GM19351 (cell line): ENCODE measurements around the gene AMBP.

Experiments
- ATAC-seq: cut with Tn5 transposase; IDR thresholded peaks from one replicate; pipeline ENCODE4 v1.9.1; 2021; ENCODE audit warnings: mild to moderate bottlenecking, moderate library complexity; ENCODE audit not compliant: unreplicated experiment

The AMBP gene

DNA sequence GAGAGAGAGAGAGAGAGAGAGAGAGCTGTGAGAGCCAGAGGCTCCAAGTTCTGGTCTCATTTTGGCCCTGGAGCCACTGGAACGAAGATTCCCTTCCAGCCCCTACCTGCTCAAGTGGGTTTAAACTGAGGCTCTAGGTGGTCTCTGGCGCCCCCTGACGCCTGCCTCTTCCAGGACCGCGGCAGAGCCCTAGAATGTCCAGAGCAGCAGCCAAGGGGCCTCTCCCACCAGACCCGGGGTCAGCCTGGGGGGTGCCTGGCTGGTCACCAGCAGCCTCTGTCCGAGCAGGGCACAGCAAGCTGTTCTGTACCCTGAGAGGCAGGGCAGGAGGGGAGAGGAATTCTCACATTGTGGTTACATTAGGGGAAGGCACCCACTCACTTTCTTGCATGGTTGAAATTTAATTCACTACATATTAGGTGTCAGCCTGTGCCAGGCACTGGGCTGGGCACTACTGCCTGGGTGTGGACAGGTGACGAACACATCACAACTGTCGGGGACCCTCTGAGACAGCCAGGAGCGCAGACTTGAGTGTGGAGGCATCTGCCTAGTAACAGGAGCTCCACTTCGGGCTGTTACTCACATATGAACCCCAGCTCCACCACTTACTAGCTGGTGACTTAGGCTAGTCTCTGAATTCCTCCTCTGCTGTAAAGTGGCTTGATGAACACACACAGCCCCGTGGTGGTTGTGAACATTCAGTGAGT lies 44.5 kb downstream of the AMBP start:
- ATAC-seq = no peak

DNA sequence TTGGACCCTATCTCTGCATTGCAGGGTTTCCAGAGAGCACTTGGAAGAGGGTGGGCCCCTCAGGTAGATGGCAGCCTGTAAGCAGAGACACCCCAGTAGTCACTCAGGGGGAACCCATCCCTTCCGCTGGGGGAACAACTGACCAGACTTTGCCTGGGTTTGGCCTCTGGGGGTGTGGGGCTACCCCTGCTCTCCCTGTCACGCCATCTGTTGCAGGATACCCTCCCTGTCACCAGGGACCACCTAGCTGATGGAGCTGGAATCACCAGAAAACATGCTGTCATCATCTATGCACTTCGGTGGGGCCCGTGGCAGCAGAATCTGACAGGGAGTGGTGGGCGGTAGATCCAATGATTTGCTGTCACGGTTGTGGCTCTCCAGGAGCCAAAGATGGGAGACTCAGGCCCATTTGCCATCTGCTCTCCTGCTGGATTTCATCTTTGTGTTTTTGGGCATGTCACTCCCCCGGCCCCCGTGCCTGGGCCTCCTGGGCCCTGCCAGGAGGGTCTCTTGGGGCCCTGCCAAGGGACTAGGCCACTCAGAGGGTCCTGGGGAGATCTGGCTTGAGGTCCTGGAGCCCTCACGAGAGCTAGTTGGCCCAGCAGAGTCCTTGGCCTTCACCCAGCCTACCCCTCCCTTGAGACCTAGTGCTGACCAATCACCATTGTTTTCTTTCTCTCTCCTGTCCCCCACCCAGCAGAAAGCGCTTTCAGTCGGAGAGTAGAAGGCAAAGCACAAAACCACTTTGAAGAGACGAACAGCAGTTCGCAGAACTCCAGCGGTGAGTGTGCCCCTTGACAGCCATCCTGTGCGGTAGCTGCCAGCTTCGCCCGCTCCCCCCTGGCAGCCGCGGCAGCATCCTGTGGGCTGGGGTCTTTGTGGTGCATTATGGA lies 45.9 kb downstream of the AMBP start:
- ATAC-seq = no peak

GRCh38 chr9:114031037-114031630 lies 47.0 kb downstream of the AMBP start:
- no peak for ATAC-seq

DNA sequence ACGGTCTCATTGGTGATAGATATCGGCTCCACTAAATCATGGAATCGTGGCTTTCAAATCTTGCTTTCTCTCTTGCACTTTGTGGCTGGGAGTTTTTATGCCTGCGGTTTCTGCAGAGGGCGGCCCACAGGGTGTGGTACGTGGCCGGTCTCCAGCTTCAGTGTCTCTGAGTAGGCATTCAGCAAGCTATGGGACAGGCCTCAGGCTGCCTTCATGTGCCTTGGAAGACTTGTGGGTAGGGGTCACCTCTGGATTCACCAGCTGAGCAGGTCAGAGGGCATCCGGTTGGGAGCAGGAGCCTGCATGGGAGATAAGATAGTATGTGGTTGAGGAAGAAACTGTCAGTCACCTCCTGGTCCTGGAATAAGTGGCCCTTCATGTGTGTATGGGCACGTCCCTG lies 47.7 kb downstream of the AMBP start:
- no peak for ATAC-seq

DNA sequence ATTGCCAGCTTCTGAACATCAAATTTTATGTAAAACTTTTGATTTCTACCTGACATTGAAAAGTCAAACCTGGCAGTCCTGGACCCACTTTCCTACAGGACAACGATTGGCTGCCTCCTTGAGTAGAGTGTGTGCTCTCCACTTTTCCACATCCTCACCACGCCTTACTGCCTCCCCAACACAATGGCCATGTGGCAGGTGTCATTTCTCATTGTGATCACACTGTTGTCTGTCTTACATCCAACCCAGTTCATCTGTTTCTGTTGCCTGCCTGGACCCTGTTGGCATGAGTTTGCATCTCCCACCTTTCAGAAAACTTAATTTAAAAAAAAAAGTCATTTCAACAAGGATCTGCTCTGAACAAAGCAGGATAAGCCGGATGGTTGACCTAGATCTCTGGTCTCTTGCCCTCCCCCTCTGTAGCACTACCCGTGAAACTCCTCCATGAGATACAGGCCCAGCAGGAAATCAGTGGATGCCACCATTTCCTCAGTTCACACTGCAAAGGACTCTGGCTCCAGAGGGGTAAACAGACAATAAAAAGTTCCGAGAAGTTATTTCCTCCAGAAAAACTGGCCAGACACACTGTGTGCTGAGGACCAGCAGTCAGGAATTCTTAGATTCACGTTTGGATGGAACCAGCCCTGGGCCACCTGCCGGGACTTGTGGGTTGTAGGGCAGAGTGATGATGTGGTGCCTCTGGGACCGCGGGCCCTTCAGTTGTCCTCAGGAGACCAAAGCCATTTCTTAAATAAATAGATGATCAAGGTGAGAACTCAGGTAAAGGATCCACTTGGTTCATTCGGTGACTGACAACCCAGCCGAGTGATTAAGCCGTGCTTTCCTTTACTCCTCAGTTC lies 48.6 kb downstream of the AMBP start:
- no peak for ATAC-seq

DNA sequence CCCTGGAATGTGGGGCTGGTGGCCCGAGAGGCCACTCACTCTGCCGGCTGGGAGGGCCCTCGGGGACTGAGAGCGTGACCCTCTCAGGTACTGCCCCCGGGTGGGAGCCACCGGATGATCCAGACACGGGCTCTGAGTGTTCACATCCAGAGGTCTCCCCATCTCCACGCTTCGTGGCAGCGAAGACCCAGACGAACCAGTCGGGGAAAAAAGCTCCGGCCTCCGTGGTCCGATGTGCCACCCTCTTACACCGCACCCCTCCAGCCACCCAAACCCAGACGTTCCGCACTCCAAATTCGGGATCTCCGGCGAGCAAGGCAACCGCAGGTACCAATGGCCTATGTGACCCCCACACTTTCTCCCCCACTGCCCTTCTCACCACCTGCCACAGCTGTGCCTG lies 49.5 kb downstream of the AMBP start:
- ATAC-seq = no peak

- no peak for ATAC-seq
These were observed 50.1 kb downstream of the AMBP start for GRCh38 chr9:114027863-114028465.

DNA sequence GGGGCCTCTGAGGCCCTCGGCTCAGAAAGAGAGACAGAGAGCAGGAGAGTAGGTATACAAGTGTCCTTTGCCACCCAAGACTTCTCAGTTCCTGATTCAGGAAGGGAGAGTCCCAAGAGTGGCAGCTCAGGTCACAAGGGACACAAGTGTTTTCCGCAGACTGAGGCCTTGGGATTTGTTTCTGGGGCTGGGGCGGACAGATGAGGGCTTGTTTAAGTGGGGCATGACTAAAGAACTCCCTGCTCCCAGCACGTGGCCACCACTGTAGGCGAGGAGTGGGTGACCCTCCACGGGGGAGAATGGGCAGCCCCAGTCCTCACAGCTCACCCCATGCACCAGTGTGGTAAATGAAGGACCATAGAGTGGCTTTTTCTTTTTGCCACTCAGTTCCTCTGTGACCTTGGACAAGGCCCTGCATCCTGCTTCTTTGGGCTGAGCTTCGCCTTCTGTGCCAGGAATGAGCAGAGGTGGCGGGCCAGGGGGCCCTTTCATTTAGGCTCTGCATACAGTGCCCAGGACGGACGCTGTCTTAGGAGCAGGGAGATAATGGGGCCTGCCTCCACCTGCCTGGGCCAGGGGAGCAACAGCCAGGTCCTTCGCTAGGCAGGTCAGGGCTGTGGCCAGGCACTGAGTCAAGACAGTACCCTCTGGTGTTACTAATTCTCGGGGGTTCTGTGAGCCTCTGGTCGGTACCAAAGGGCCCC lies 50.8 kb downstream of the AMBP start:
- no peak for ATAC-seq

DNA sequence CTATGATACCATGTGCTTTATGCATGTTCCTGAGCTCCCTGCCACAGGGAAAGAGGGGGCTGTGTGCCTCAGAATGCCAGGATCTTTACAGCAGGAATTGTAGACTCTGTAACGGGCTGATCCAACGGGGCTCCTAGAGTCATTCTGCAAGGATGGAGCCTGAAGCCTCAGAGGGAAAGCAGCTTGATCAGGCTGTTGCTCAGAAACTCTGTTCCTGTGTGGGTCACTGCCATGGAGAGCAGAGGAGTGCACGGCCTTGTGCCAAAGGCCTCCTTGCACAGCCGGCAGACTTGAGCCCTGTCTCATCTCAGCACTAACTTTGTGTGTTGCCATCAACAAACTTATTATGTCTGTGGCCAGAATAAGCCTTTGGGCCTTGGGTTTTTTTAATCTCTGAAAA lies 51.8 kb downstream of the AMBP start:
- ATAC-seq = no peak

DNA sequence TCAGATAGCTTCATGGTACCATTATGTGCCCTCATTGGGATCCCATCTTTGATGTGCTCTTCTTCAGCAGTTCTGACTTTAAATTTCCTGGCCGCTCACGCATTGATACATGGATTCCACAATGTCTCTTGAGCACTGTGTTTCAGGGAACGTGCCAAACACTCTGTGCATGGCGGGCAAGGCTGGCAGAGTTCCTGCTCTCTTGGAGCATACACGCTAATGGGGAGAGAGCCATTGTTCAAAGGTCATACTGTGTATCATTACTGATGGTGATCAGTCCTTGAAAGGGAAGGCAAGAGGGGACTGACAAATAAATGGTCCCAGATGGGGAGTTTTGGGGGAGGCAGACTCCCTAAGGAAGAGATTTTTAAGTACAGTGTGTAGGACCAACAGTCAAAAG lies 52.3 kb downstream of the AMBP start:
- no peak for ATAC-seq

GRCh38 chr9:114025196-114025753 lies 52.8 kb downstream of the AMBP start:
- ATAC-seq = no peak

GRCh38 chr9:114023961-114024360 lies 54.1 kb downstream of the AMBP start:
- no peak for ATAC-seq

DNA sequence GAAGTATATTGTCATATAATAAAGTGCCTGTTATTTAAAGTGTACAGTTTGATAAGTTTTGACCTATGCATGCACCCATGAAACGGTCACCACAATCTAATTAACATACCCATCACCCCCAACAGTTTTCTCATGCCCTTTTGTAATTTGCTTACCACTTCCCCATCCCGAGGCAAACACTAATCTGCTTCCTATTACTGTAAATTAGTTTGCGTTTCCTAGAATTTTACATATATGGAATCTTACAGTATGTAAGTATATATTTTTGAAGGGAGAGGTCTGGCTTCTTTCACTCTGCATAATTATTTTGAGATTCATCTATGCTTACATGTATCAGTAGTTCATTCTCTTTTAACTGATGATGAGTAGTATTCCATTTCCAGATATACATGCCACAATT lies 56.5 kb downstream of the AMBP start:
- no peak for ATAC-seq

DNA sequence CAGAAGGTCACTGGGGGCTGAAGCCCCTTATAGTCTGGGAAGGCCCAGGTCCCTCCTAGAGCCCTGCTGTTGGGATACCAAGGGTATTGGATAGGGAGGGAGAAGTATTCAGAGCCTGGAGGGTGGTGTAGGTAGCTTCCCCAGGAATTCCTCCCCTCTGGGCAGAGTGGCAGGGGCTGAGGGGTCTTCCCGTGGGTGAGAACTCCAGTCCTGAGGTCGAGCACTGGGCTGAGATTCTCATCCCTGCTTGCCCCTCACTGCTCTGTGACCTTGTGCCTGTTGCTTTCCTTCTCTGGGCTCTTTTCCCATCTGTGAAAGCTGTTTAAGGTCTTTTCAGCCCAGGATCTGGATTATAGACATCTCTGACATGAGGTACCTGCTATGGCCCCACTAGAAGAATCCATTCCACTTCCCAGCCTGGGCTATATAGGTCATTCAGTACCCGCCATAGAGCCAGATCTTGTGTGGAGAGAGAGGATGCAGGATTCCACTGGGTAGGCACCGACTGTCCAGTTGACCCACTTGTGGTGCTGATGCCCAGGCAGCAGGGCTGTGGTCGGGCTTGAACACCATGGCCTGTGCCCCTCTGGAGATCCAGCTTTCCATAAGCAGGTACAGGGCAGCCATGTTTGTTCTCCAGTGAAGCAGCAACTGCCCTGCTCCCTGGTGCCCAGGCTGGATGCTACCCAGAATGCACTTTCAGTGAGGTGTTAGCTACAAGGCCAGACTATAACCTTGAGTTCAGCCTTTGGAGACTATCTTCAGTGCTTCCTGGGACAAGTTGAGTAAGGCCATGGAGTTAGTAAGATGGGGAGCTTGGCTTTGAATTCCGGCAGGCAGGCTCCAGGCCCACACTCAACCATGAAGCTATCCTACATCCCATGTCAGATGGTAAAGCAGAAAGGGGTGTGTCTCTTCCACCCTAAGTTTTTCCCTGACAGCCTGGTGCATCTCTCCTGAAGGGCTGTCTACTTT lies 60.1 kb downstream of the AMBP start:
- no peak for ATAC-seq

DNA sequence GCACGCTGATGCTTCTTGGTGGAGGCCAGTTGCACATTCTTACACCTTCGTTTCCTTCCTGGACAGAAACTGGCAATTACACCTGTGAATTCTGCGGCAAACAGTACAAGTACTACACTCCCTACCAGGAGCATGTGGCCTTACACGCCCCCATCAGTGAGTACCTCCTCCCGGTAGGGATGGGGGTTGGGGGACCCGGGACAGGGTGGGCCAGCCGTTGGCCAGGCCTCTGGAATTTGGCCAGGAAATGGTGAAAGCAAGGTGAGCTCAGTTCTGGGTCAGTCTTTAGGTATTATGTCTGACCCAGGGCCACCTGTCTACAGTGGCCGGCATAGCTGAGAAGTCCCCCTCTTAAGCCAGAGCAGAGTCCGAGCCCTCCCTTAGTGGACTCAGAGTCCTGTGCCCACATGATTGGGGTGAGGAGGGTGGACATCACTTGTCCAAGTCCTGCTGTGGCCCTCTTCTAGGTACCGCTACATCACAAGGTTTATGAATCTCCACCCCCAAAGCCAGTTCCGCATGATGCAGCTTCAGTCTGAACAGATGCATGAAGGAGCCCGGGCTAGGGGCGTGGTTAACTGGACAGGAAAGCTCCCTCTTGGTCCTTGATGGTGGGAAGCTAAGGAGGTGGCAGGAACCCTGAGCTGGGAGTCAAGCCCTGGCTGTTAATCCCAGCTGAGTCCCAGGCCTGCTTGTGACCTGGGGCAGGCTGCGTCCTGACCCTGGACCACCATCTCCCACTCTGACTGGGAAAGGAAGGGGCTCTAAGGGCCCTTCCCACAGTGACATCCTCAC lies 61.3 kb downstream of the AMBP start:
- no peak for ATAC-seq

GRCh38 chr9:114016101-114016500 lies 62.0 kb downstream of the AMBP start:
- ATAC-seq = no peak

DNA sequence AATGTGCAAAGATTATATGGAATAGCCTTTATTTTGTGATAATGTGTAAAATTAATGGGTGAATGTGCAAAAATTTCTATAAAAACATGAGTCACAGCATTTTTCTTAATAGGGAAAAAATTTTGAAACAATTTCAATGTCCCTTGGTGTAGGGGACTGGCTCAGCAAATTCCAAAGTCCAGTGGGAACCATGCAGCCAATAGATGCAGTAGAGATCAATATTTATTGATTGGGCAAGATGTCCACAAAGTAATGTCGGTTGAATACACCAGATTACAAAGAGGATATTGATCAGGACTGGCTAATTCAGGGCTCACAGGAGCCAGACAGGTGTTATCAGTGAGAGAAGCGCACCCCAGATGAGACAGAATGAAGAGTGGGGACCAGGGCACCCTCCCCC lies 62.5 kb downstream of the AMBP start:
- no peak for ATAC-seq

DNA sequence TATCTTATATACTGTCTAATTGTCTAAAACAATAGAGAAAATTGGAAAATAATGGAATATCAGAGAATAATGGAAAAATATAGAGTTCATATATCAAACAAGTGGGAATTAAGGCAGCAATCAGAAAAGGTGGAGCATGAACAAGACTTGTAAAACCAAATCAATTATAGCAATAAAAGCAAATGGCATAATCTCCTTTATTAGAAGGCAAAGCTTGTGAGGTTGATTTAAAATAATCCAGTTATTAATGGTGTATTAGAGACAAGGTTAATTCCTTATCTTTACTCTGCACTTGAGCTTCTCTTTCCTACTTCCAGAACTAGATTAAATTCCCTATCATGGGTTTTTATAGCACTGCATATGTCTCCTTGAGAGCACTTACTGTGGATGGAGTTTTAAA lies 64.1 kb downstream of the AMBP start:
- ATAC-seq = no peak
